GM21576 (cell line): ENCODE results near the gene GNPDA2.
"Not testable (repeated sequence)": the region's sequence is repeated elsewhere in the genome, so short reads cannot be mapped to it uniquely, and the experiment has no call there.

Experiments
- ATAC-seq: cut with Tn5 transposase; IDR thresholded peaks from one replicate; pipeline ENCODE4 v1.9.1; 2021; ENCODE audit warnings: mild to moderate bottlenecking, moderate library complexity; ENCODE audit not compliant: unreplicated experiment

GNPDA2 gene

GRCh38 chr4:44726038-44726871 lies at the start of gene GNPDA2:
Gene GNPDA2 (minus strand): TSS chr4:44726556. CDS start chr4:44722207, 4,349 bp downstream.
- peak; percentile 94 for ATAC-seq

DNA sequence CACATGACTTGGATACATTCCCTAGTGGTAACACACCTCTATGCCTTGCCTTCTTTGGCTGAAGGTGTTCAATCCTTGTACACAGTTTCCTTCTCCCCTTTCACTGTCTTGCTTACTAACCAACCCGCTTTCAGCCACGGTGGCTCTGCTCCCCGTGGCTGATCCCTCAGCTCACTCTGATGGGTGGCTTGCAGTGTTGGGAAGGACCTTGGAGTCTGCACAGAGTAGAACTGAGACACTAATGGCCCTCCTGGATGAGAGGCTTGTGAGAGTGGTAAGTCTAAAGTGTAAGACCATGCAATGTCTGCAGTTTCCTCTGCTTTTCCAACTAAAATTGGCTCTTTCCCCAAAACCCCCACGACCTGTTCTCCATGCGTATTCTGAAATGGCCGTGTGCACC lies 46.0 kb upstream of the GNPDA2 start:
- no peak for ATAC-seq

DNA sequence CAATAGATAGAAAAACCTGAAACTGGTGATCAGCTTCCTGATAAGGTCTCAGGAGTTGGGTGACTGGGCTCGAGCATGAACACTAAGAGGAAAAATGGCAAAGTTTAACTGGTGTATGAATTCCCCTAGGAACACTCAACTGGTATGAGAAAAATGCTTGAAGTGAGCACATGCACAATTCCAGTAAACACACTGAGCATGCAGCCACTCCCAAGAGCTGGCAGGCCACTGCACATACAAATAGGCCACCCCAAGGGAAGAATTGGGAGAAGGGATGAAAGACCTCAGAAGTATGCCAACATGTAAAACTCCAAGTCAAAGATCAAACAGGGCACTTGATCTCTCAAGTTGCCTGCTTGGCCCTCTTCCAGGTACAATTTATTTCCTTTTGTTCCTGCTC lies 45.4 kb upstream of the GNPDA2 start:
- ATAC-seq: no peak

- ATAC-seq: no peak
These were observed 40.1 kb upstream of the GNPDA2 start for GRCh38 chr4:44766453-44766852.

- ATAC-seq: no peak
These were observed 38.8 kb upstream of the GNPDA2 start for GRCh38 chr4:44765116-44765515.

DNA sequence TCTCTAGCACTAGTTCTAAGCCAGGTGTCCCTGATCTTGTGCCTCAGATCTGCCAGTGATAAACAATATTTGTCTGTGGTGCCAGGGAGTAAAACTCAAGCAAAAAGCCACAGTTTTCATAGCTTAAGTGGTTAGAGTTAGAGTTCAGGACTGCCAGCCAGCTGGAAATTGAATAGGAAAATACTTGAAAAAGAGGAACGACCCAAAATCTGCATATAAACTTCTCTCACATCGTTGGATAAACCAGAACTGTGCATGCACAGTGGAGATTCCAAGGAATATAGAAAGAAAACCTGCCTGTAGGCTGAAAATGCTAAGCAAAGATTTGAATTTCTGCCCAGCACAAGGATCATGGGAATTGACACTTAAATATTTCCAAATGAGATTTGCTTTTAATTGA lies 35.0 kb upstream of the GNPDA2 start:
- ATAC-seq: no peak

DNA sequence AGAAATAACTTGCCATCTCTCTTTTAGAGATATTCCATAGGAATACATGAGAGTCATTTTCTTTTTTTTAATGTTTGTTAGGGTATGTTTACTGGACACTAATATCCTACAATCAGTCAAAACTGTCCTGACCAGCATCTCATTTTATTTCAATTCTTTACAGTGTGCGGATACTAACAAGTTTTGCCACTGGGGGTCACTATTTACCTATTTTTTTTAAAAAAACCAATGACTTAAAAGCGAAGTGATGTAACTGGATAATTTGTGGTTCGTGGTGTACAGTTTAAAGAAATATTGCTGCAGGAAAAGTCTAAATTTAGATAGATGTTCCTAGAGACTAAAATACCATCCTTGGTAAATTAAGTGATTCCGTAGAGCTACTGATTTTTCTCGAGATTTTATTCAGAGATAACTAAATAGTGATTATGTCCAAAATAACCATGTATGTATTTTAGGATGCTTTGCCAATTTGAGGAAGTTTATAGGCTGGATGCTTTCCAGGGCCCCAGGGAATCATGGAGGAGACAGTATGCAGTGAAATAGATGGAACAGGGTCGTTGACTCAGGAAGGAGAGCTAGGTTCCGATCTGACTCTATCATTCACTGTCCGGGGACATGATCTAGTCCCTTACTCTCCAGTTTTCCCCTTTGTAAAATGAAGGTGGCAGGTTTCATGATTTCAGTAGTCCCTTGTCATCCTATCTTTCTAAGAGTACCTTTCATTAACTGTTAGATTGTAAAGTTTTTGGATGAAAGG lies 34.0 kb upstream of the GNPDA2 start:
- ATAC-seq: peak; percentile 78

DNA sequence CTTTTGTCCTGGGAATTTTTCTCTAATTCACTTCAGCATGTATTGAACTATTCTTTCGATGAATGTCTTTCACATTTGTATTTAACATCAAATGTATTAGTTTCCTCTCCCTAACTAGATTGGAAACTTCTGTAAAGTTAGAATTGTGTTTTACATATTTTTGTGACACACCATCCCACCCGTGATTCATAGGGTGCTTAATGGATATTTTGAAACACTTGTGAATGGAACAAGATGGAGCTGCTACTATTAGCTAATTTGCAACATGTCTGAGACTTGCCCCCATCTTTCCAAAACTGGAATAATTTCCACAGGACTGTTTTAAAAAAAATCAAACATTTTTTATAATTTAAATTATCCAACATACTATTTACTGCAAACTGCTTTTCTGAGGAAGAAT lies 30.2 kb upstream of the GNPDA2 start:
- ATAC-seq: no peak

DNA sequence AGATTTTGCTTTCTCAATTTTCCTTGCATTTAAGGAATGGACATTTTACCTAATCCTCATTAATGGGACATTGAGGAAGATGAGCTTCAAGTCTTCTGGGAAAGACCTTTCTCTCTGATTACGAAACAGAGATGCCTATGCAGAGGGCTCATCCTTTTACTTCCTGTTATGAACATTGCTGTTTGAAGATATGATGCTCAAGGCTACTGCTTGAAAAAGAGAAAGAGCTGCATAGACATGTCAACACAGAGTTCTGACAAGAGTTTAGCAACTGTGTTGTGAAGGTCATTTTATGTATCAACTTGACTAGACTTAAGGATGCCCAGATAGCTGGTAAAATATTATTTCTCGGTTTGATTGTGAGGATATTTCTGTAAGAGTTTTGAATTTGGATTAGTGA lies 13.8 kb upstream of the GNPDA2 start:
- ATAC-seq: no peak

DNA sequence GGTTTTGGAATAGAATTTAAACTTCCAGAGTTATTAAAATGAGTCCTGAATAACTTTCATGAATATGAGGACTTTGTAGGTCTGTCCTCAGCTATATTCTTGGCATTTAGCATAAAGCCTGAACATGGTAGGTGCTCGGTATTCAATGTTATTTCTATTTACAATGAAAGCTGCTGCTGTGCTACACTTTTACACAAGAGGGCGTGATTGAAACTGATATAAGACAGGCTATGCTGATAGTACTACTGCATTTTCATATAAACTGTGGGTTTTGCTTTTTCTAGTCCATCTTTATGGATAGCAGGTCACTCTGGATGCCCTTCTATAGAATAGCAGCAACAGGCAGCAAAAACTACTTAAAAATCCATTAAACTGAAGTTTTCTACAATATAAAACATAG lies 12.3 kb upstream of the GNPDA2 start:
- ATAC-seq: peak; percentile 91

DNA sequence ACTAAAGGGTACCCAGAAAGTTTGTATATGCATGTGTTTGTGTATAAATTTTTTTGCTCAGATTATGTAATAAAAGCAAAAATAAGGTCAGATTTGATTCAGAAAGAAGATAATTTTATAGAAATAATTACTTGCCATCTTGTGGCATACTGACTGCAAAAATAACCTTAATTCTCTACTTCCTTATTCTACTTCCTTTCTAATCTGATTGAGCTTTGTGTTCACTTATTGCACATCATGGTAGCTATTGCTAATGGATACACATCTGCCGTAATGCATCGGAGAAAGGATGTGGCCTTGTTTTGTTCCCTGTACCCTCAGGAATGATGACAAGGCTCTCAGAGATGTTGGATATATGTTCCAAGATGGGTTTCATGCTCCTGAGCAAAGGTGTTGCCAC lies 10.5 kb upstream of the GNPDA2 start:
- ATAC-seq: no peak

GRCh38 chr4:44728694-44729093 lies 2.3 kb upstream of the GNPDA2 start:
- ATAC-seq: not testable (repeated sequence)

DNA sequence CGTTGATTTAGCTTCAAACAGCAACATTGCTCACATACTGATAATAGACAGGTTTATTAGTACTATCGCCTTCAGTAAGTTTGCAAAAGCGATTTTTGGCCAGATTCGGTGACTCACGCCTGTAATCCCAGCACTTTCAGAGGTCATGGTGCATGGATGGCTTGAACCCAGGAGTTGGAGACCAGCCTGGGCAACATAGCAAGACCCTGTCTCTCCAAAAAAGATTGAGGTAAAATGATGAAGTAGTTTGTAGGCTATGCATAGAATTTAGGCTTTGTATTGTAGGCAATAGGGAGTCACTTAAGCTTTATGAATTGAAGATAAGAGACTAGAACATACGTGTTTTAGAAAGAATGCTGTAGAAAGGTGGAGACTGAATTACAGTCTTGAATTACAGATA lies 1.1 kb upstream of the GNPDA2 start:
- ATAC-seq: no peak

DNA sequence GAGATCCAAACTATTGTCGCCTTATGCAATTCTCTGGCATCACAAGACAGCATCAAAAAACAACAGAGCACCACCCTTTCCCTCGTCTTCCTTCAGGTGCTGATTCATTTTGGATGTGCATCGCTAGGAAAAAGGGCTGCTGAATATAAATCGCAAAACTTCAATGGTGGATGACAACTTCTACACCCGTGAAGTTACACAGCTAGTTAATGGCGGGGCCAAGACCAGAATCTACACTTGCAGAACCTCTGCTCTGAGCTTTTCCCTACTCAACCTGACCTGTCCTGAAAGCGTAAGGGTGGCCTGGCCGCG lies 674 bp downstream of the GNPDA2 start:
- no peak for ATAC-seq

DNA sequence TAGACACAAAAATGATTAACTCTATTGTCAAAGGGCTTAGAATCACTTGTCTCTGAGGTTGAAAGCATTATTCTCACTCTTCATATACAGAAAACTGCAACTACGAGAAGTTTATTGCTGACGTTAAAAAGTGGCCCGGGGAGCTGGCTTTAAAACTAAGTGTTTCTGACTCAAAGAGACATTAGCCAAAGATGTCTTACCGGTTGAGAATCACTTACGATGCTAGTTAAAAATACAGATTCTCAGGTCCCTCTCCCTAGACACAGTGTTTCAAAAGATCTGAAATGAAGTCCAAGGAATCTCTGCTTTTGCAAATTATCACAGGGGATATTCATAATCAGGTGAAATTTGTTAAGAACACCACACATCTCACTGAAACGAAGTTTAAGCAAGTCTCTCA lies 1.2 kb downstream of the GNPDA2 start:
- no peak for ATAC-seq

- ATAC-seq: no peak
These were observed 4.4 kb downstream of the GNPDA2 start for GRCh38 chr4:44722001-44722400.

DNA sequence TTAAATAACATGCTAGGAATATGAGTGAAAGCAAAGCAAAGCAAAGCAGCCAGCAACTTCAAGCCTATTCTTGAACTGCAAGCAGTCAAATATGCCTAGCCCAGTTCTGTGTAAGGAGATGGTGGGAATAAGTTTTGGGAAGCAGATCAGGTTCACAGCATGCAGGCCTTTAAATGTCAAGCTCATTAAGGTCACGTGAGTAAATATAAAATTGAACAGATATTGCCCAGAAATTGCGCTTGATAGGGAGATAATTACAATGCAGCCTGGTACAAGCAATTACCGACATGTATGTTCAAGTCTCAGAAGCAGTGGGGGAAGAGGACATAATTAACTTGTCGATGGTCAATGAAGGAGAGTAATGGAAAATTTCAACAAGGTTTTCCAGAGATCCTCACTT lies 6.0 kb downstream of the GNPDA2 start:
- no peak for ATAC-seq

- ATAC-seq: no peak
These were observed 9.8 kb downstream of the GNPDA2 start for GRCh38 chr4:44716597-44716996.

DNA sequence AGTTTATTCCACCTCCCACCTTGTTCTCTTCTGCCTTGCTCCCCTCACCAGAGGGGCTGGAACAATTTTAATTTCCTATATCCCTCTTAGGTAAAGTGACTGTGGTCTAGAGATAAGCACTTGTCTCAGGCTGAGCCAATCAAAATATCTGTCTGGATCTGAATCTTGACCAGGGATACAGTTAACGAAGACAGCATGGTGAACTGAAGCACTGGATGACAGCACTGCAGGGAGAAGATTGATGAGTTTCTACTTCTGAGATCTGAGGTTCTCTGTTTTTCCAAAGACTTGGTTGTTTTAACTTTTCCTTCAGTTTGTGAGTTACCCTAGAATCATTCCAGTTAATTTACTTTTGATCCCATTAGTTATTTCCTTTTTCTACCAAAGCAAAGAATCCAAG lies 13.2 kb downstream of the GNPDA2 start:
- ATAC-seq: no peak

DNA sequence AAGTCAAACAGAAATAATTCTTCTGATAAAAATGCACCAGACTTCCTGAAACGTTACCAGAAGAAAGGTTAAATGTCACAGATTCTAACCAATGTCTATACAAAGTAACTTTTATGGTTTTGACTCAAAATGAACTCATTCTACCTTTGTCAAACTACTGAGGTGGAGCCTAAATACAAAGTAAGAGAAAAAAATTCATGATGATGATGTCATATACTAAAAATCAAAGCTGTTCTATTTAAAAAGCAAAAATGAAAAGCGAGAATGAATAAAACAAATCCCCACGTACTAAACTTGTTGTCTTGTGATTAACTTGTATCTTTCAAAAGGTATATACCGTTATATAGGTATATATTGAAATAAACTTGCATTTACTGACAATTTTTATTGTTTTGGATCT lies 21.7 kb downstream of the GNPDA2 start:
- no peak for ATAC-seq

- no peak for ATAC-seq
These were observed 25.3 kb downstream of the GNPDA2 start for GRCh38 chr4:44701037-44701436.

DNA sequence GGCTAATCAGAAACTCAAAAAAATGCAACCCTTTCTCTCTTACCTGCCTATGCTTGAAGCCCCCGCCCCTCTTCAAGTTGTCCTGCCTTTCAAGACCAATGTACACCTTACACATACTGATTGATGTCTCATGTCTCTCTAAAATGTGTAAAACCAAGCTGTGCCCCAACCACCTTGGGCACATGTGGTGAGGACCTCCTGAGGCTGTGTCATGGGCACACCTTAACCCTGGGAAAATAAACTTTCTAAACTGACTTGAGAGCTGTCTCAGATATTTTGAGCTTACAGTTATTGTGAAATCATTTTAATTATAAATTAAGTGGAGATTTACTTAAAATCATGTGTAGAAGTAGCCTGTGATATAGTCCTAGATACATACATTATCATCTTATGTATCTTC lies 25.9 kb downstream of the GNPDA2 start:
- no peak for ATAC-seq
